OCI-LY7 (cell line): ENCODE data around the gene PKN2. TPM values are rescaled to one million over a fixed set of nuclear protein-coding genes. Genes with fewer than 3 reads are reported as not detected.
"Not testable (repeated sequence)": the region's sequence is repeated elsewhere in the genome, so short reads cannot be mapped to it uniquely, and the experiment has no call there.

Source experiments
- BruUV-seq: library from RNA; stranded (reverse); fragments of 400-500 nt; replicated peaks from 2 replicates; lab custom pipeline; 2021; lab: Mats Ljungman, UMichigan
- CTCF ChIA-PET: fragments of 300-600 bp; sonication (Branson Sonifier 250); formaldehyde crosslinking; loops from one replicate; lab custom pipeline; 2022; ENCODE audit warnings: antibody characterized with exemption; ENCODE audit not compliant: unreplicated experiment; lab: Charles Lee
- POLR2A ChIA-PET: fragments of 300-600 bp; sonication (Branson Sonifier 250); formaldehyde crosslinking; loops from one replicate; lab custom pipeline; 2022; ENCODE audit warnings: antibody characterized with exemption; lab: Charles Lee
- DNase-seq: peaks from one replicate; pipeline ENCODE4 v3.0.0-alpha.2; 2015; ENCODE audit warnings: low spot score
- H2AFZ ChIP-seq: fragments of 200-600 bp; sonication (generic), shearing (Covaris generic); 2 replicates; pipeline ENCODE4 v1.6.1; 2014; ENCODE audit warnings: mild to moderate bottlenecking, antibody characterized with exemption, low read length, moderate library complexity
- H3K27ac ChIP-seq: fragments of 200-600 bp; sonication (generic); 2 replicates; pipeline ENCODE4 v1.5.1; 2014; ENCODE audit warnings: mixed run types, low read depth, mild to moderate bottlenecking, moderate library complexity, low read length, inconsistent platforms; ENCODE audit not compliant: poor library complexity, severe bottlenecking
- H3K36me3 ChIP-seq: fragments of 200-600 bp; sonication (generic); 2 replicates; pipeline ENCODE4 v1.6.1; 2014; ENCODE audit warnings: mild to moderate bottlenecking, antibody characterized with exemption, low read length, moderate library complexity, mixed read lengths; ENCODE audit not compliant: insufficient read depth
- H3K4me1 ChIP-seq: fragments of 200-600 bp; sonication (generic); 2 replicates; pipeline ENCODE4 v1.5.1; 2014; ENCODE audit warnings: mild to moderate bottlenecking, low read length; ENCODE audit not compliant: insufficient read depth, poor library complexity, severe bottlenecking
- H3K4me2 ChIP-seq: fragments of 200-600 bp; sonication (generic); 2 replicates; pipeline ENCODE4 v1.6.1; 2014; ENCODE audit warnings: mild to moderate bottlenecking, low read length
- H3K4me3 ChIP-seq: fragments of 200-600 bp; sonication (generic); 2 replicates; pipeline ENCODE4 v1.5.1; 2014; ENCODE audit warnings: mild to moderate bottlenecking, low read depth, low read length; ENCODE audit not compliant: poor library complexity, severe bottlenecking
- H3K79me2 ChIP-seq: fragments of 200-600 bp; sonication (generic); 2 replicates; pipeline ENCODE4 v1.6.1; 2016; ENCODE audit warnings: low read depth, mild to moderate bottlenecking, low read length, moderate library complexity, mixed read lengths; ENCODE audit not compliant: insufficient read depth
- H3K9me2 ChIP-seq: fragments of 200-600 bp; sonication (generic); 2 replicates; pipeline ENCODE4 v1.6.1; 2016; ENCODE audit warnings: mild to moderate bottlenecking, low read length, mixed read lengths; ENCODE audit not compliant: insufficient read depth
- H3K9me3 ChIP-seq: fragments of 200-600 bp; sonication (generic); 2 replicates; pipeline ENCODE4 v1.6.1; 2014; ENCODE audit warnings: mild to moderate bottlenecking, mixed run types, low read length, mixed read lengths
- H4K20me1 ChIP-seq: fragments of 200-600 bp; sonication (generic); 2 replicates; pipeline ENCODE4 v1.6.1; 2014; ENCODE audit warnings: mild to moderate bottlenecking, antibody characterized with exemption, low read length, moderate library complexity, mixed read lengths; ENCODE audit not compliant: insufficient read depth
- EZH2phosphoT487 ChIP-seq: fragments of 200-600 bp; sonication (generic); IDR thresholded peaks from 2 replicates; pipeline ENCODE4 v1.6.1; 2018; ENCODE audit warnings: low read depth, borderline replicate concordance, mild to moderate bottlenecking, mixed run types, antibody characterized with exemption, low read length, moderate library complexity, mixed read lengths
- intact Hi-C: fragments of 100-400 bp; cut with micrococcal nuclease; formaldehyde crosslinking; loops from one replicate; pipeline ENCODE4 v1.10.0; 2022; ENCODE audit not compliant: unreplicated experiment
- total RNA-seq, 2 experiments: library from RNA; depleted of rRNA in 1 of 2; stranded (reverse); fragments of >200 nt in 1 of 2; shearing (Covaris generic) in 1 of 2; gene quantifications; 2 replicates each; pipeline ENCODE4 v1.2.3, GENCODE V29; 2014 to 2022
- TF ChIP-seq, protein P1 (sequence below): fragments of 200-600 bp; sonication (generic); conservative IDR thresholded peaks from 2 replicates; pipeline ENCODE4 v1.5.1; 2014; ENCODE audit warnings: mild to moderate bottlenecking, antibody characterized with exemption, low read length, moderate library complexity, mixed read lengths

The PKN2 gene
- total RNA-seq, 2 experiments from 2014 or later = 22.3 to 28.2 TPM

DNA sequence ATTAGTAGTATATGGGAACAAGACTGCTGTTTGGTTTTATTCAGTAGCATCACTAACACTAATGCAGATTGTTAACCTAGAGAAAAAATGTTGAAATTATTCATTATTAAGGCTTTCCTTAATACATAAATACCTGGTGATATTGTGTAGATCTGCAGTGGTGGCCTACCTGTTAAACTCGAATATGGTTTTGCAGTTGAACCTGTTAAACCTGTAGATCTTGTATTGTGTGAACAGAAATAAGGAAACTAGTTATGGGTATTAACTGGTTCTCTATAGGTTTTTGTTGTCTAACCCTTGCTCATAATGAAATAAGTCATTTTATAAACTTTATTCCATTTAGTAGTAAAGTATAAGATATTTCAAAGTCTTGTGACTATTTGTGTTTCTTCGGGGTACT, 23.9 kb downstream of the PKN2 start:
- Histone ChIP-seq H2AFZ (no peak overlapping the region), H3K9me2 (no peaks in the 10 kb centered on the region), H3K4me1 (no peaks in the 10 kb centered on the region), H3K27ac (no peak overlapping the region), H3K36me3 (peaks cover 26% of the 10 kb centered on the region), H3K4me2 (no peak overlapping the region), H3K4me3 (no peak overlapping the region), H4K20me1 (peaks cover 4% of the 10 kb centered on the region; the same call in 1 of the 2 replicates), H3K79me2 (peaks cover 83% of the 10 kb centered on the region), H3K9me3 (no peaks in the 10 kb centered on the region)
- no peak for TF ChIP-seq EZH2phosphoT487
- TF ChIP-seq, protein P1, sequence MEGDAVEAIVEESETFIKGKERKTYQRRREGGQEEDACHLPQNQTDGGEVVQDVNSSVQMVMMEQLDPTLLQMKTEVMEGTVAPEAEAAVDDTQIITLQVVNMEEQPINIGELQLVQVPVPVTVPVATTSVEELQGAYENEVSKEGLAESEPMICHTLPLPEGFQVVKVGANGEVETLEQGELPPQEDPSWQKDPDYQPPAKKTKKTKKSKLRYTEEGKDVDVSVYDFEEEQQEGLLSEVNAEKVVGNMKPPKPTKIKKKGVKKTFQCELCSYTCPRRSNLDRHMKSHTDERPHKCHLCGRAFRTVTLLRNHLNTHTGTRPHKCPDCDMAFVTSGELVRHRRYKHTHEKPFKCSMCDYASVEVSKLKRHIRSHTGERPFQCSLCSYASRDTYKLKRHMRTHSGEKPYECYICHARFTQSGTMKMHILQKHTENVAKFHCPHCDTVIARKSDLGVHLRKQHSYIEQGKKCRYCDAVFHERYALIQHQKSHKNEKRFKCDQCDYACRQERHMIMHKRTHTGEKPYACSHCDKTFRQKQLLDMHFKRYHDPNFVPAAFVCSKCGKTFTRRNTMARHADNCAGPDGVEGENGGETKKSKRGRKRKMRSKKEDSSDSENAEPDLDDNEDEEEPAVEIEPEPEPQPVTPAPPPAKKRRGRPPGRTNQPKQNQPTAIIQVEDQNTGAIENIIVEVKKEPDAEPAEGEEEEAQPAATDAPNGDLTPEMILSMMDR = no peak
- no peak for DNase-seq
- no TSS peak for BruUV-seq
- ChIA-PET CTCF (no interaction called here), POLR2A (no interaction called here)
- intact Hi-C loops = no loop called here

DNA sequence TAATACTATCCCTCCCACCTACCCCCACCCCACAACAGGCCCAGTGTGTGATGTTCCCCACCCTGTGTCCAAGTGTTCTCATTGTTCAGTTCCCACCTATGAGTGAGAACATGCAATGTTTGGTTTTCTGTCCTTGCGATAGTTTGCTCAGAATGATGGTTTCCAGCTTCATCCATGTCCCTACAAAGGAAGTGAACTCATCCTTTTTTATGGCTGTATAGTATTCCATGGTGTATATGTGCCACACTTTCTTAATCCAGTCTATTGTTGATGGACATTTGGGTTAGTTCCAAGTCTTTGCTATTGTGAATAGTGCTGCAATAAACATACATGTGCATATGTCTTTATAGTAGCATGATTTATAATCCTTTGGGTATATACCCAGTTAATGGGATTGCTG, 28.8 kb downstream of the PKN2 start:
- H3K27ac ChIP-seq, BruUV-seq, POLR2A ChIA-PET, H3K9me3 ChIP-seq, CTCF ChIA-PET, H2AFZ ChIP-seq, H4K20me1 ChIP-seq, intact Hi-C loops, H3K9me2 ChIP-seq, DNase-seq, H3K4me2 ChIP-seq, H3K4me3 ChIP-seq, H3K4me1 ChIP-seq: not testable (repeated sequence)
- H3K36me3 ChIP-seq = peaks cover 19% of the 10 kb centered on the region
- peaks cover 47% of the 10 kb centered on the region for H3K79me2 ChIP-seq

DNA sequence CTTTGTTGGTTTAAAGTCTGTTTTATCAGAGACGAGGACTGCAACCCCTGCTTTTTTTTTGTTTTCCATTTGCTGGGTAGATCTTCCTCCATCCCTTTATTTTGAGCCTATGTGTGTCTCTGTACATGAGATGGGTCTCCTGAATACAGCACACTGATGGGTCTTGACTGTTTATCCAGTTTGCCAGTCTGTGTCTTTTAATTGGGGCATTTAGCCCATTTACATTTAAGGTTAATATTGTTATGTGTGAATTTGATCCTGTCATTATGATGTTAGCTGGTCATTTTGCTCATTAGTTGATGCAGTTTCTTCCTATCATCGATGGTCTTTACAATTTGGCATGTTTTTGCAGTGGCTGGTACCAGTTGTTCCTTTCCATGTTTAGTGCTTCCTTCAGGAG, 32.5 kb downstream of the PKN2 start:
- H3K4me3 ChIP-seq, POLR2A ChIA-PET, H3K4me2 ChIP-seq, DNase-seq, H3K36me3 ChIP-seq, H3K27ac ChIP-seq, H3K9me2 ChIP-seq, H3K9me3 ChIP-seq, CTCF ChIA-PET, BruUV-seq, H2AFZ ChIP-seq, H3K4me1 ChIP-seq, H4K20me1 ChIP-seq, intact Hi-C loops: not testable (repeated sequence)
- peaks cover 37% of the 10 kb centered on the region for H3K79me2 ChIP-seq

DNA sequence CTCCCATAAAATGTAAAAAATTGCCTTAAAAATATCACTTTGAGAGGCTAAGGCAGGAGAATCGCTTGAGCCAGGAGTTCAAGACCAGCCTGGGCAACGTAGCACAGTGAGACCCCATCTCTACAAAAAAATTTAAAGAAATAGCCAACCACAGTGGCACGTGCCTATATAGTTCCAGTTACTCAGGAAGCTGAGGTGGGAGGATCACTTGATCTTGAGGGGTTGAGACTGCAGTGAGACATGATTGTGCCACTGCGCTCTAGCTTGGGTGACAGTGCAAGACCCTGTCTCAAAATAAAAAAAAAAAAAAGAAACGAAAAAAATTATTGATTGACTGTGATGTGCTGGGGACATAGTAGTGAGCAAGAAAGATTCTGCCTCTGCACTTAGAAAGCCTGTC, 38.4 kb downstream of the PKN2 start:
- H3K4me2 ChIP-seq = no peak overlapping the region
- H4K20me1 ChIP-seq = 0 out of 2 replicates have a peak, but pooled peaks cover 8% of the 10 kb centered on the region
- H3K9me3 ChIP-seq = no peaks in the 10 kb centered on the region
- H2AFZ ChIP-seq = no peak overlapping the region
- H3K27ac ChIP-seq = no peak overlapping the region
- no peaks in the 10 kb centered on the region for H3K36me3 ChIP-seq
- no peak overlapping the region for H3K4me3 ChIP-seq
- no peak for DNase-seq
- BruUV-seq = no TSS peak
- intact Hi-C loops = no loop called here
- H3K79me2 ChIP-seq = peaks cover 60% of the 10 kb centered on the region; the same call in 1 of the 2 replicates
- TF ChIP-seq, protein P1 = no peak
- TF ChIP-seq EZH2phosphoT487 = no peak
- ChIA-PET CTCF (no interaction called here), POLR2A (no interaction called here)
- H3K4me1 ChIP-seq = no peaks in the 10 kb centered on the region
- H3K9me2 ChIP-seq = no peaks in the 10 kb centered on the region
